NCI-H82 treated with DMSO at 0.1 percent for 48 hours (cell line): ENCODE data around the gene TRAK1.
"Not testable (repeated sequence)": the region's sequence is repeated elsewhere in the genome, so short reads cannot be mapped to it uniquely, and the experiment has no call there.

Source experiments
- DNase-seq: peaks from one replicate; lab custom pipeline; 2025; ENCODE audit not compliant: unreplicated experiment; lab: John Stamatoyannopoulos, UW

TRAK1 gene

GRCh38 chr3:42095540-42095939, 4.4 kb downstream of the TRAK1 start:
- no peak for DNase-seq

- no peak for DNase-seq
These were observed 5.8 kb downstream of the TRAK1 start for GRCh38 chr3:42096796-42097565.

GRCh38 chr3:42097566-42097946, 6.4 kb downstream of the TRAK1 start:
- DNase-seq, result no peak

GRCh38 chr3:42098171-42098570, 7.0 kb downstream of the TRAK1 start:
- DNase-seq, result no peak

GRCh38 chr3:42099020-42099765, 8.0 kb downstream of the TRAK1 start:
- DNase-seq, result no peak

GRCh38 chr3:42101048-42101447, 9.9 kb downstream of the TRAK1 start:
- DNase-seq, result no peak

GRCh38 chr3:42101481-42101880, 10.3 kb downstream of the TRAK1 start:
- DNase-seq, result no peak

- no peak for DNase-seq
These were observed 11.4 kb downstream of the TRAK1 start for GRCh38 chr3:42102571-42102970.

- DNase-seq, result not testable (repeated sequence)
These were observed 12.9 kb downstream of the TRAK1 start for GRCh38 chr3:42103921-42104665.

- not testable (repeated sequence) for DNase-seq
These were observed 14.8 kb downstream of the TRAK1 start for GRCh38 chr3:42105994-42106393.

GRCh38 chr3:42106646-42107045, 15.5 kb downstream of the TRAK1 start:
- DNase-seq, result no peak

- no peak for DNase-seq
These were observed 19.5 kb downstream of the TRAK1 start for GRCh38 chr3:42110631-42111030.

GRCh38 chr3:42114130-42114725, 23.1 kb downstream of the TRAK1 start:
- no peak for DNase-seq

GRCh38 chr3:42115215-42115614, 24.1 kb downstream of the TRAK1 start:
- no peak for DNase-seq

GRCh38 chr3:42115946-42116345, 24.8 kb downstream of the TRAK1 start:
- DNase-seq, result no peak

- DNase-seq, result no peak
These were observed 25.3 kb downstream of the TRAK1 start for GRCh38 chr3:42116466-42116865.

GRCh38 chr3:42117175-42118008, 26.2 kb downstream of the TRAK1 start:
- DNase-seq, result no peak

GRCh38 chr3:42118762-42119361, 27.7 kb downstream of the TRAK1 start:
- DNase-seq, result no peak

- no peak for DNase-seq
These were observed 28.6 kb downstream of the TRAK1 start for GRCh38 chr3:42119561-42120355.
